Activated effector memory CD4-positive, alpha-beta T cell treated with Interleukin-2 at 50 U/mL for 16 hours (primary cell): Measurements from ENCODE around the gene CCDC110.

Source experiments
- DNase-seq: peaks from one replicate; pipeline ENCODE4 v3.0.0-alpha.2; 2020

The CCDC110 gene

DNA sequence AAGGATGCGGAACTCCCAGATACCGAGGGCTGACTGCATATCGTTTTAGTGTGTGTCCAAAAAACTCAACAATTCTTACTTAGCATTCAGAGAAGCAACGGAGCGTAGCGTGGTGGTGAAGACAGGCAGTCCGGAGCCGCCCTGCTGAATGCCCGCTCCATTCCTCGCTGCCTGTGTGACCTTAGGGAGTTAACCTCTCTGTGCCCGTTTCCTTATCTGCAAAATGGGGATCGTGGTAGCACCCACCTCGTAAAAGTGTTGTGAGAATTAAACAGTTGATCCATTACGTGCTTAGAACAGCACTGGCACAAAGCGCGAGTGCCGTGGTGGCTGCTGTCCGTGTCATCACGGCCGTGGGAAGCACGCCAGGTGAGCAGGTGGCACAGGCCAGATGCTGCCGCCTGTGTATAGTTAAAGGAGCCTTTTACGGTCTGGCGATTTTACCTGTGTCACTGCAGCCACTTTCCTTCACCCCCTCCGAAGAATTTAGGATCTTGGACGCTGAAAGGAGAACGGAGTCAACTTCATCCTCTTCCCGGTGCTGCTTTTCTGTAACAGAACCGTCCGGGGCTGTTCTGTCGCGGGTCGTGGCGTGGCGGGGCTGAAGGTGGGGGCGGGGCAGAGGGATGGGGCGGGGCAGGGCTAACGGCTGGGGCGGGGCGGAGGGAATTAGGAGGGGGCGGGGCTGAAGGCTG lies 885 bp downstream of the CCDC110 start:
- DNase-seq, result peak; percentile 41

DNA sequence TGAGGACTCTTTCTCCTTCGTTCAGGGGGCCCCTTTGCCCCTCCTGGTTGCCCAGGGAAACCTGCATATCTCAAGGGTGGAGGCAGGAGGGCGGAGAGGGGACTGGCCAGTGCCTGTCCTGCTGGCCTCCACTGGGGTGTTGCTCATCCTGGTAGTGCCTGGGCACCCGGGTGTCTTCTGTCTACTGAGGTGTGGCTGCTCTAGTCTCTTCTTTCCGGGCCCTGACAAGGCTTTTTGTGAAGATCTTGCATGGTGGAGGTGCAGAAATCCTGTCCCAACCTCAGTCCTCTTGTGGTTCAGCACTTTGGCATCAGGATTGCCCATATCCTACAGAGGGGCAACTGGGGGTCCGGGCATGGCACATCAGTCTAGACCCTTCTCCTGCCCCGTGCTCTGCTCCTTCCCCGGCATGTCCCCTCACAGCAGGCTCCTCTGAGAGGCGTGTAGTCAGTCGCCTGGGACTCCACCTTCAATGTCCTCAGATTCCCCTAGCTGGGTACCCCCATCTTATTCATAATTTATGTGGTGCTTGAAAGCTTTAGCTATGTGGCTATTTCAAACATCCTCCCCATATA lies 1.9 kb downstream of the CCDC110 start:
- DNase-seq, result no peak

DNA sequence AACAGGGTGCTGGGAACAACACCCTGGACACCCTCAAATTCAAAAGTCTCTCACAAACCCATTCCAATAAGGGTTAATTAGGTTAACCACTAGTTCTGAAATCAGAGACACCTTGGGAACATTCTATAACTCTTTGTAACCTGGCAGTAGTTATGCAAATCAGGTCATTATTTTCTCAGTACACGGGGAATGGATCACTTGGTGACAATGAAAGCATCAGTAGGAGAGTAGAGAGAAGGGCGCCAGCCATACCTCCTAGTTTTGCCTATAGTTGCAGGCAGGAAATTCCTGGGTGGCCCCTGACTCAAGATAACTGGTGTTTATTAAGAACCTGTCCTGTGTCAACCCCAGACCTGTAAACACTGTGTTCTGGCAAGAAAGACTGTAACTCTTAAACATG lies 2.5 kb downstream of the CCDC110 start:
- DNase-seq, result no peak

DNA sequence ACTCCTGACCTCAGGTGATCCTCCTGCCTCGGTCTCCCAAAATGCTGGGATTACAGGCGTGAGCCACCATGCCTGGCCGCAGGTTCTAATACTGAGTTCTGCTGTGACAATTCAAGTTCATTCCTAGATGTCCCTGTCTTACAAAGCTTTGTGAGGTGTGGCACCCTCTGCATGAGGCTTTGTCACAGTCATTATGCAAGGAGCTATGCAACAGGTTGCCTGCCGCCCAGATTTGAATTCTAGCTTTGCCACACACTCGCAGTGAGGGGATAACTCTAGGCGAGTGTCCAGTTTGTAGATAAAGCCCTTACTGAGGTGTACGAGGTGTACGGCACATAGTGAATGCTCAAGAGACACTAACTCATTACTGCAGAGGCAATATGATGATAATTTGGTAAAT lies 3.5 kb downstream of the CCDC110 start:
- no peak for DNase-seq

DNA sequence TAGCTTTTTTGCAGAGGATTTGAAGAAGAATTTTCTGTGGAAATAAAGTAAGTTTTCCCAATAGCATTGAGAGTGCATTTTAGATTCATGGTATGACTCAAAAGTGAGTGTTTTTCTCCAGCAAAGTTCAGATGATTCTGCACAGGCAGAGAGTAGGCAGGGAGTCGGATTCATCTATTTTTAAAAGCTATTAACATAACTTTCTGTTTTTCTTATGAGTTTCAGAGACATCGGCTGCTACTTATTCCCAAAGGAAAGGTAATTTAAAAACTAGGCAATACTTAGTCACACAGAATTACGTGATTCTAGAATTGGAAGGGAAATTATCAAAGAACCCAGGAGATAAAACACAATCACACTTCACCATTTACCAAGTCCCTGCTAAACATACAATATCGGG lies 4.4 kb downstream of the CCDC110 start:
- no peak for DNase-seq

DNA sequence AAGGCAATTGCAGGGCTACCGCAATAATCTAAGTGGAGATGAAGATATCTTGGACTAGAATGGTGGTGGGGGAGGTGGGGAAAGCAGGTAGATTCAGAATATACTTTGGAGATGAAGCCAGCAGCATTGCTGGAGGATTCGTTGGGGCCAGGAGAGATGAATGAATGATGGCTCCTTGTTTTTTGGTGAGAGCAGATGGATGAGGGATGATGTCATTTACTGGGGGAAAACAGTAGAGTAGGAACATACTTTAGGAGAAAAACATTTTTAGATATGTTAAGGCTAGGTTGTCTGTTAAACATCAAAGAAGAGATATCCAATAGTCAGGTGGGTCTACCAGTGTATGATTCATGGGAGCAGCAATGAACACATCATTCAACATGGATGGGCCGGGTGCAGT lies 5.8 kb downstream of the CCDC110 start:
- DNase-seq, result no peak

DNA sequence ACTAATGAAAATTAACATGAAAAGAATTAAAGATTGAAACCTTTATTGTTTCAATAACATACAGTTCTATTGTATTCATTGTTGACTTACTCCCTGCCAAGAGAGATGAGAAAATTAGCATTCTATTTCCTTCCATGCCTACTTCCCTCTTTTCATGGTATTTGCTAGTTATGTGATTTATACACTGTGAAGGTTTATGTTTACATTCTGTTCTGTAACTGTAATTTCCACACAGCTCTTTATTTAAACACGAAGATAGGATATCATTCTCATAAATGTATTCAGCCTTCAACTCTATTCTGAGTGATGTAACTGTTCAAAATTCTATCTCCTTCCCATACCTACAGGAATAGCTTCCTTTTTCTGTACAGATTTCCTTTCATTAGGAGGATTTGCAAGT lies 6.6 kb downstream of the CCDC110 start:
- DNase-seq, result no peak

DNA sequence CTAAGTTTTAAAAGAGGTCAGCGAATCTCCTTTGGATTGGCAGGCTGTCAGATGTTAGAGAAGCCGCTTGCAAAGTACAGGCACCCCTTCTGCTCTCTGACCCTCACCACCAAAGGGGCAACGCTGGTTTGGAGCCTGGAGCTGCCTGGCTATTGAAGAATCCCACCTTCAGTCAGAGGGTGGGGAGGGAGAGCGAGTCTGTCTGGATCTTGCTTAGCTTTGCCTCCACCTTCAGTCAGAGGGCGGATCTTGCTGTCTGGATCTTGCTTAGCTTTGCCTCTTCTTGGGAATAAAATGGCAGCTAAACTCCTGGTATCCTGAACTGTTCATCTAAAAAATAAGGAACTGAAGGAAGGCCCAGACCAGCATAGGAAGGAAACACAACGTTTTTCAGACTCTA lies 7.3 kb downstream of the CCDC110 start:
- no peak for DNase-seq

DNA sequence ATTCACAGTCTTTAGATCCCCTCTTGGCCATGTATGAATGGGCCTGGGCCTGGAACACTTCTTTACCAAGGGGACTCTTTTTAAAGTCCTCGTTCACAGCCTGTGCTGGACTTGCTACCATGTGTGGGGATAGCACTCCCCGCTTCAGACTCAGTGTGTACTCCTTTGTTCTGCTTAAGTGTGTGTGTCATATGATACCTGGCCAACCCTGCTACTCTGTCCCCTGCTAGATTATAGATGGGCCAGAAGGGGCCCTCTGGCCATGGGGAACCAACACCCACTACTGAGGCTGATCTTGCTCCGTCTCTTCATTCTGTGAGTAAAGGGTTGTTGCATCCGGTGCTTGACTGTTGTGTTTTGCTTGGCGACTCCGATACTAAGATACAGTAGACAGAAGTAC lies 8.0 kb downstream of the CCDC110 start:
- no peak for DNase-seq

DNA sequence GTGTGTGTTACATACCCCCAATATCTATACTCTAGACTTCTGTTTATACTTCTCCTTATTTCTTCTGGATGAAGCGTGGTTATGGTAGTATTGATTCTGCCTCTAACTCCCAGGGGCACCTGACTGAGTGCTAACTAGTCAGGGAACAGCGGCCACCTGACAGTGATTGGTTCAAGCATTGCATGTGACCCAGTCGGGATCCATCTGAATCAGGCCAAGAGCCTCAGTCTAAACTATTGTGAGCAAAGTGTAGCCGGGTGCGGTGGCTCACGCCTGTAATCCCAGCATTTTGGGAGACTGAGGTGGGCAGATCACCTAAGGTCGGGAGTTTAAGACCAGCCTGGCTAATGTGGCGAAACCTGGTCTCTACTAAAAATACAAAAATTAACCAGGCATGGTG lies 10.0 kb downstream of the CCDC110 start:
- DNase-seq, result no peak

DNA sequence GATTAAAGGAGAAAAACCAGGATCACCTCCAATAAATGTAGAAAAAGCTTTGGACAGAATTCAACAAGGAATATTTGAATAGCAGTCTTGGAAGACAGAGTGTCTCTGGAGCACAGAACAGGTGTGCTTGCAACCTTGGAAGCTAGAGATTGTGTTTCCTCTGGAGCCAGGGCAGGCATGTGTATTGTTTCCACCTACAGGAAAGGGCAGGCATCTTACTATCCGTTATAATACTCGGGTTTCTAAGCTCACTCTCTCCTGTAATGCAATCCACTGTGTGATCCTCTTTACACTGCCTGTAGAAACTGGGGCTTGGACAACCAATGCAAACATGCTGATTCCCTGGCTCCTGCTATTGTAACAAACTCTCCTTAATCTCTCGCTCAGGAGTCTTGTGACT lies 14.4 kb downstream of the CCDC110 start:
- DNase-seq, result no peak

DNA sequence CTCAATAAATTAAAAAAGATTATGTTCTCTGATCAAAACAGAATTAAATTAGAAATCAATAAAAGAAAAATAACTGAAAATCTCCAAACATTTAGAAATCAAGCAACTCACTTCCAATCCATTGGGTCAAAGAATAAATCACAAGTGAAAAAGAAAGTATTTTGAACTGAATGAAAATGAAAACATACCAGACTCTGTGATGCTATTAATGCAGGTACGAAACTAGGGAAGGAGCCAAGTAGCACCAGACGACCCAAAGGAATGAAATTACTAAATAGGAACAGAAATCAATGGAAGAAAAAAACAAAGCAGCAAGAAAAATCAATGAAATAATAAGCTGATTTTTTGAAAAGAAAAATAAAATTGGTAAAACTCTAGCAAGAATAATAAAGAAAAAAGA lies 15.4 kb downstream of the CCDC110 start:
- no peak for DNase-seq

DNA sequence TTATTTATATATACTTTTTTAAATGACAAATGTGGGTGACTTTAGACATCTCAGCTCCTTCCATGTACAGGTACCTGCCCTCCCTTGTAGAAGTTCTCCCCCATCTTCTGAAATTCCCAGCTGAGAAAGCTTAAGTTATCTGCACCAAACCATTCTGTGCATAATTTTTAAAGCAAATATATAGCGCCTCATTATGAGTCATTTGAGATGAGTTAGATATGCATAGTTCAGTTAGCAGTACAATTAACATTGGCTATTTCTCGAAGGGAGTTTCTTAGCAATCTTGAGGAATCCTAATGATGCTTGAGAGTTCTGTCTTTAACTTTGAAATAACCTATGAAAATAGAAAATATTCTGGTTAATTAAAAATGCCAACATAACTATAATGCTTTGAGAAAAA lies 26.3 kb downstream of the CCDC110 start:
- no peak for DNase-seq

DNA sequence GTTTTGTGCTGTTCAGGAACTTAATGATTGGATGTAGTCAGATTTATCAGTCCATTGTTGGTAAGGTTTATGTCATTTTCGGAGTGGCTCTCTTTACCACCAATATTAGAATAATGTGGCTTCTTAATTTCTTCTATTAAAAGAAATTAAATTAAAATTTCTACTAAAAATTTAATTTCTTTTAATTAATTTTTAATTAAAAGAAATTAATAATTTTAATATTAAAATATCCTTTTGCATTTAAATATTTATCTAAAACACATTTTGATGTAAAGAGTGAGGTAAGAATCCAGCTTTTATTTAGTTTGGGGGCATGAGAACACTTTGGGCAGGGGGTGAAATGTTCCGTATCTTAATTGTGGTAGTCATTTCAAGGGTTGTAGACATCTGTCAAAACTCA lies 30.1 kb downstream of the CCDC110 start:
- no peak for DNase-seq

DNA sequence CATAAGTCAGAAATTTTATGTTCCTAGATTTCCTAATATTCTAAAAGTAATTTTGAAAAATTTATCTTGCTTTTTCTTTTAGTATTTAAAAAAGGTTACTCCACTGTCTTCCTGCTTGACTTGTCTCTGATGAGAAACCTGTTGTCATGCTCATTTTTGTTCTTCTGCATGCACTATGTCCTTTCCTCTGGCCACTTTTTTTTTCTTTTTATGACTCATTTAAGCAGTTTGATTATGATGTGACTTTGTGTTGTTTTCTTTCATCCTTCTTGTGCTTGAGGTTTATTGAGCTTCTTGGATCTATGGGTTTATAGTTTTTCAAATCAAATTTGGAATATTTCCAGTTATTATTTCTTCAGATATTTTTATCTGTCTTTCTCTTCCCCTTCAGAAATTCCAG lies 33.7 kb downstream of the CCDC110 start:
- no peak for DNase-seq

DNA sequence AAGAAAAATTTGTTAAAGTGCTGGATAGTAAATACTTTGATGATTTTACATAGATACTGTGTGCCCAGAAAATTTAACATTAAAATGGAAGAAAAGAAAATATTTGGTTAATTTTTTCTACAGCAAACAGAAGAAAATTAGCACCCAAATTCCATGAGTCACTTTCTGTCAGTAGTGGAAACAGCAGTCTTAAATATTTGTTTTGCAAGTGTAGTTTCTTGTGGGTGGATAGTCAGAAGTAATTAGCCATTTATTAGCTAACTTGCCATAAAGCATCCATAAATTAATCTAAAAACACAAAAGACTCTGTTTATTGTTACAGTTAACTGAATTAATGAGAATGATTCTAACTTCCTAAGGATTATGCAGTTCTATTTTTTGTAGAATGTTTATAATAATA lies 36.1 kb downstream of the CCDC110 start:
- no peak for DNase-seq

DNA sequence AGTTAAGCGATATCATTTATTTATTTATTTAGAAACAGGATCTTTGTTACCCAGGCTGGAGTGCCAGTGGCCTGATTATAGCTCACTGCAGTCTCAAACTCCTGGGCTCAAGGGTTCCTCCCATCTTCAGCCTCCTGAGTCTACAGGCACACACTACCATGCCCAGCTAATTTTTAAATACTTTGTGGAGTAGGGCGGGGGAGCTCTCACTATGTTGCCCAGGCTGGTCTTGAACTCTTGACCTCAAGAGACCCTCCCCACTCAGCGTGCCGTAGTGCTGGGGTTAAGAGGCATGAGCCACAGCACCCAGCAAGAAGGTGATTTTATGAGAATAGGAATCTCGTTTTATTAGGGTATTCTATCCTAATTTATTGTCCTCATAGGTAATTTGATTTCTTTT lies 41.9 kb downstream of the CCDC110 start:
- DNase-seq, result no peak

DNA sequence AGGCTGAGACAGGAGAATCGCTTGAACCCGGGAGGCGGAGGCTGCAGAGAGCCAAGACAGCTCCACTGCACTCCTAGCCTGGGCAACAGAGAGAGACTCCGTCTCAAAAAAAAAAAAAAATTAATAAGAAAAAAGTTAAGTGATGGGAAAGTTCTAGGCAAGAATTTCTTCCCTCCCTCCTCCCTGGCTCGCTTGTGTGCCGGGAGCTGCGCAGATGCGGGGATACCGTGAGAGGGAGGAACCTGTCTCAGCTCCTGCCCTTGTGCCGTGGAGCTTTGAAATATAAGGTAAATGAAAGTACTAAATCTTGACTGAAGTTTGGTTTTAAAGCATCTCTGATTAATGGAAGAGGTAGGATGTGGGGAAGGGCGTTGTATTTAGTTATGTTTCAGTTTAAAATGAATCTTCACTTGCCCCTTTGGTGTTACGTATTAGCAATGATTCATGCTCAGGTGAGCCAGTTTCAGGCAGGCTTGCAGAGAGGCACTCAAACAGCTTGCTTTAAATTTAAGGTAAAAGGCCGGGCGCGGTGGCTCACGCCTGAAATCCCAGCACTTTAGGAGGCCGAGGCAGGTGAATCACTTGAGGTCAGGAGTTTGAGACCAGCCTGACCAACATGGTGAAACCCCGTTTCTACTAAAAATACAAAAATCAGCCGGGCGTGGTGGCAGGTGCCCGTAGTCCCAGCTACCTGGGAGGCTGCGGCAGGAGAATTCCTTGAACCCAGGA lies 44.4 kb downstream of the CCDC110 start:
- no peak for DNase-seq

DNA sequence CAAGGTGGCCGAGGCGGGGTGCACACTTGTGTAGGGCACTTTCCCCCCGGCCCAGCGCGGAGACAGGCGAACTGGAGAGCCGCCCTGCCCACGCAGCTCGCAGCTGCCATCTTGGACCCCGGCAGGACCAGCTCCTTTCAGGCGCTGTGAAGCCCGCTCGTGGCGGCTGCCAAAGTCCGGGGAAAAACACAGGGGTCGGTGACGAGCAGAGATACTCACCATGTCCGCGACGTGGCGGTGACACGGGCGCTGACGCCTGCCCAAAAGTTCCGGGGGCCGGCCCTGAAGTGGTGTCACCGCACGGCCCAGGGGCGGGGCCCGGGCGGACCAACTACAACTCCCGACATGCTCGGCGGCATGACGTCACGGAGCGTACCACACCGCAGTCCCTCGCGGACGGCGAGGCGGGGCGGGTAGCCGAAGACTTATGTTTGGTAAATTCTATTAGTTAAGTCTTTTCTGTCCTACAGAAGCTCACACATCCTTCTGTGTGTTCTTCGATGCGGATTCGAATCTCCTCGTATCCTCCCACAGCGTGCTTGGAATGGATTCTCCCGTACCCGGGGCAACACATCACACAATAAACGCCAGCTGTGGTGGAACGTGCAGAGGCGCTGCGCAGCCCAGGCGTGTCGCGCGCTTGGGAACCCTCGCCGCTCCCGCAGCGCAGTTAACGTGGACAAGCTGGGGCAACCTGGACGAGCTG lies 45.7 kb downstream of the CCDC110 start, which contains the start of gene UFSP2:
TSS of gene UFSP2 (minus strand) at position 318 of the 706 bp plus-strand sequence. CDS start at position 222, 96 bp downstream.
- DNase-seq, result peak; percentile 77

DNA sequence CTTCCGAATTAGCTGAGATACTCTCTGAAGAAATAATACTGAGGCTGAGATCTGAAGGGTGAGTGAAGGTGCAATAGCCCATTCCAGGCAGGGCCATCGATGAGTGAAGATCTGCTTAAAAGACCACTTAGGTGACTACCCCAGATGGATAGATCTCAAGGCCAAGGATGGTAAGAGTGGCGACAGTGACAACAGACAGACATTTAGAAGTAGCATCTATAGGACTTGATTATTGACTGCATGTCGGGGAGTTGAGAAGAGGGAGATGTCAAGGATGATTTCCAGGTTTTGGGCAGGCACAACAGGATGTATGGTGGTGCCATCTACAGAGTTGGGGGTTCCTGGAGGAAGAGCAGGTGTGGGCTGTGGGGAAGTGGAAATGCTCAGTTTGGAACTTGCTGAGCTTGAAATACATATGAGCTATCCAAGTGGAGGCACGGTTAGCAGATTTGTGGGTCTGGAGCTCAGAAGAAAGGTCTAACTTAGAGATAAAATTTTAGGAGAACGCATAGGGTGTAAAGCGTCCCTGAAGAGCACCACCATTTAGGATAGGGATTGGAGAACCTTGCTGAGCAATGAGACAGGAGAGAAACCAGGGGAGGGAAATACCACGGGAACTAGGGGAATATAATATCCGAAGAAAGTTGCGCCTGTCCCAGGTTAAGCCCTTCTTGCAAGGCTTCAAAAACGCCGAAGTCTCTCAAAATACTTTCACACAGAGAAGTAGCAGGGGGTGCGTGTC lies 46.5 kb downstream of the CCDC110 start:
- no peak for DNase-seq

DNA sequence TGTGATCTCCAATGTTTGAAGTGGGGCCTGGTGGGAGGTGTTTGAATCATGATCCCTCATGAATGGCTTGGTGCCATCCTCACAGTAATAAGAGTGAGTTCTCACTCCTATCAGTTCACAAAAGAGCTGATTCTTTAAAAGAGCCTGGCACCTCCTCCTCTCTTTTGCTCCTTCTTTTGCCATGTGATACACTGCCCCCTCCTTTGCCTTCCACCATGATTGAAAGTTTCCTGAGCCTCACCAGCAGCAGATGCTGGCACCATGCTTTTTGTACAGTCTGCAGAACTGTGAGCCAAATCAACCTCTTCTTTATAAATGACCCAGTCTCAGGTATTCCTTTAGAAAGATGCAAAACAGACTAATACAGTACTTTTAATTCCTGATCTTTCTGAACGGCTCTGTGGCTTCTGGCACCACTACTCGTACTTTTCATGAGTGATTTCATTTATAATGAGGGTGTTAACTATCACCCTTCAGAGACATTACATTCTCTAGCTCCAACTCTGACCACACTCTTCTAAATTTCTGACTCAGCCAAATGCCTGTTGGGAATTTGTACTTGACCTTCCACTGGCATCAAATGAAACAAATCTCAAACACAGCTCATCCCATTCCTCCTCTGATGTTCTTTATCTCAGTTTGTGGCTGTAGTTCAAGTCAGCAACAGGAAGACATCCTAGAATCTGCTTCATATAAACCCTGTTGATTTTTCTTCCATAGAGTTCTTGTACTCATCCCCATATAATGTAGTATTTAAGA lies 50.0 kb downstream of the CCDC110 start:
- DNase-seq, result no peak

DNA sequence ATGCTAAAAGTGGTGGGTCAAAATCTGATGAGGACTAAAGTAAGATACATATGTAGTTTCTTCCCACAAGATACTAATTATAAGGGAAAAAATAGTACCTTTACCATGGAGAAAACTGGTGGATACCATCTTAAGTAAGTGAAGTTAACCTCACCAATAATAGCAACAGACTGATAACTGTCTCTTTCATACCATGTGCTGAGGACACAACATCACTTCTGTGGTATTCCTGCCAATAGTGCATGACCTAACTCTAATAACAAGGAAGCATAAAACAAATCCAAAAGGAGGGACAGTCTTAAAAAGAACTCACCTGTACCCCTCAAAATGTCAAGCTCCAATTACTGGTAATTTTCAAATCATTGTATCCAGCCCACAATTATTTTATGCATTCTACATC lies 54.6 kb downstream of the CCDC110 start:
- DNase-seq, result no peak
